ENCODE data around the gene PTGDR2. TPM values are rescaled to one million over a fixed set of nuclear protein-coding genes. Genes with fewer than 3 reads are reported as not detected.
A peak's percentile ranks its signal among the peaks of the same experiment; 100 is the strongest.
"Not testable (repeated sequence)": the region's sequence is repeated elsewhere in the genome, so short reads cannot be mapped to it uniquely, and the experiment has no call there.

Gene PTGDR2
- total RNA-seq, 1 donor from 2014 or later: not detected

- H3K4me3 ChIP-seq: no peak overlapping the region
- no peaks in the 10 kb centered on the region for H3K9me3 ChIP-seq
- H3K4me1 ChIP-seq: no peaks in the 10 kb centered on the region
- intact Hi-C loops (cut with DNase I): loop anchor here (1.0 to 5.0 kb wide), 3 partner anchors 68 to 356 kb away; no protein-coding TSS in a partner anchor
- no peaks in the 10 kb centered on the region for H3K36me3 ChIP-seq
- no peak overlapping the region for H3K27ac ChIP-seq
- TF ChIP-seq, protein P1, sequence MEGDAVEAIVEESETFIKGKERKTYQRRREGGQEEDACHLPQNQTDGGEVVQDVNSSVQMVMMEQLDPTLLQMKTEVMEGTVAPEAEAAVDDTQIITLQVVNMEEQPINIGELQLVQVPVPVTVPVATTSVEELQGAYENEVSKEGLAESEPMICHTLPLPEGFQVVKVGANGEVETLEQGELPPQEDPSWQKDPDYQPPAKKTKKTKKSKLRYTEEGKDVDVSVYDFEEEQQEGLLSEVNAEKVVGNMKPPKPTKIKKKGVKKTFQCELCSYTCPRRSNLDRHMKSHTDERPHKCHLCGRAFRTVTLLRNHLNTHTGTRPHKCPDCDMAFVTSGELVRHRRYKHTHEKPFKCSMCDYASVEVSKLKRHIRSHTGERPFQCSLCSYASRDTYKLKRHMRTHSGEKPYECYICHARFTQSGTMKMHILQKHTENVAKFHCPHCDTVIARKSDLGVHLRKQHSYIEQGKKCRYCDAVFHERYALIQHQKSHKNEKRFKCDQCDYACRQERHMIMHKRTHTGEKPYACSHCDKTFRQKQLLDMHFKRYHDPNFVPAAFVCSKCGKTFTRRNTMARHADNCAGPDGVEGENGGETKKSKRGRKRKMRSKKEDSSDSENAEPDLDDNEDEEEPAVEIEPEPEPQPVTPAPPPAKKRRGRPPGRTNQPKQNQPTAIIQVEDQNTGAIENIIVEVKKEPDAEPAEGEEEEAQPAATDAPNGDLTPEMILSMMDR (IDR thresholded peaks at IDR 0.05): peak; percentile 73 to 92 (median 86)
- DNase-seq (ENCODE audit: low spot score in 2 of 2): peak; percentile 24 to 90
- no peaks in the 10 kb centered on the region for H3K27me3 ChIP-seq
These were observed 24.6 kb downstream of the PTGDR2 start for GRCh38 chr11:60831143-60831500.

GRCh38 chr11:60830478-60831142 lies 25.1 kb downstream of the PTGDR2 start:
- intact Hi-C loops (cut with DNase I): loop anchor here (1.0 to 5.0 kb wide), 3 partner anchors 69 to 356 kb away; no protein-coding TSS in a partner anchor
- no peaks in the 10 kb centered on the region for H3K9me3 ChIP-seq
- H3K27me3 ChIP-seq: no peaks in the 10 kb centered on the region
- H3K36me3 ChIP-seq: no peaks in the 10 kb centered on the region
- TF ChIP-seq, protein P1 (IDR thresholded peaks at IDR 0.05): no peak
- H3K4me1 ChIP-seq: no peaks in the 10 kb centered on the region
- H3K27ac ChIP-seq: no peak overlapping the region
- no peak for DNase-seq (ENCODE audit: low spot score in 2 of 2)
- H3K4me3 ChIP-seq: no peak overlapping the region

- TF ChIP-seq, protein P1 (IDR thresholded peaks at IDR 0.05): no peak
- H3K9me3 ChIP-seq: no peaks in the 10 kb centered on the region
- DNase-seq (ENCODE audit: low spot score in 2 of 2): no peak
- no peaks in the 10 kb centered on the region for H3K4me1 ChIP-seq
- no peak overlapping the region for H3K27ac ChIP-seq
- no peaks in the 10 kb centered on the region for H3K27me3 ChIP-seq
- intact Hi-C loops (cut with DNase I): no loop called here
- no peak overlapping the region for H3K4me3 ChIP-seq
- H3K36me3 ChIP-seq: no peaks in the 10 kb centered on the region
These were observed 30.0 kb downstream of the PTGDR2 start for GRCh38 chr11:60825790-60826189.

GRCh38 chr11:60825118-60825517 lies 30.6 kb downstream of the PTGDR2 start:
- Histone ChIP-seq H3K36me3 (no peaks in the 10 kb centered on the region), H3K9me3 (no peaks in the 10 kb centered on the region), H3K27ac (no peak overlapping the region), H3K4me1 (no peaks in the 10 kb centered on the region), H3K4me3 (no peak overlapping the region), H3K27me3 (no peaks in the 10 kb centered on the region)
- intact Hi-C loops (cut with DNase I): no loop called here
- TF ChIP-seq, protein P1 (IDR thresholded peaks at IDR 0.05): no peak
- no peak for DNase-seq (ENCODE audit: low spot score in 2 of 2)

DNA sequence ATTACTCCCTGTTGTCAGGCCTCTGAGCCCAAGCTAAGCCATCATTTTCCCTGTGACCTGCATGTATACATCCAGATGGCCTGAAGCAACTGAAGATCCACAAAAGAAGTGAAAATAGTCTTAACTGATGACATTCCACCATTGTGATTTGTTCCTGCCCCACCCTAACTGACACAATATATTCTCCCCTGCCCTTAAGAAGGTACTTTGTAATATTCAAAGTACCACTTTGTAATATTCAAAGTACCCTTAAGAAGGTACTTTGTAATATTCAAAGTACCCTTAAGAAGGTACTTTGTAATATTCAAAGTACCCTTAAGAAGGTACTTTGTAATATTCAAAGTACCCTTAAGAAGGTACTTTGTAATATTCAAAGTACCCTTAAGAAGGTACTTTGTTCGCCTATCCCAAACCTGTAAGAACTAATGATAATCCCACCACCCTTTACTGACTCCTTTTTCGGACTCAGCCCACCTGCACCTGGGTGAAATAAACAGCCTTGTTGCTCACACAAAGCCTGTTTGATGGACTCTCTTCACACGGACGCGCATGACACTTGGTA lies 31.9 kb downstream of the PTGDR2 start:
- H3K27ac ChIP-seq; DNase-seq (ENCODE audit: low spot score in 2 of 2); H3K4me3 ChIP-seq; intact Hi-C loops (cut with DNase I); H3K9me3 ChIP-seq; H3K36me3 ChIP-seq; H3K27me3 ChIP-seq; H3K4me1 ChIP-seq: not testable (repeated sequence)

DNA sequence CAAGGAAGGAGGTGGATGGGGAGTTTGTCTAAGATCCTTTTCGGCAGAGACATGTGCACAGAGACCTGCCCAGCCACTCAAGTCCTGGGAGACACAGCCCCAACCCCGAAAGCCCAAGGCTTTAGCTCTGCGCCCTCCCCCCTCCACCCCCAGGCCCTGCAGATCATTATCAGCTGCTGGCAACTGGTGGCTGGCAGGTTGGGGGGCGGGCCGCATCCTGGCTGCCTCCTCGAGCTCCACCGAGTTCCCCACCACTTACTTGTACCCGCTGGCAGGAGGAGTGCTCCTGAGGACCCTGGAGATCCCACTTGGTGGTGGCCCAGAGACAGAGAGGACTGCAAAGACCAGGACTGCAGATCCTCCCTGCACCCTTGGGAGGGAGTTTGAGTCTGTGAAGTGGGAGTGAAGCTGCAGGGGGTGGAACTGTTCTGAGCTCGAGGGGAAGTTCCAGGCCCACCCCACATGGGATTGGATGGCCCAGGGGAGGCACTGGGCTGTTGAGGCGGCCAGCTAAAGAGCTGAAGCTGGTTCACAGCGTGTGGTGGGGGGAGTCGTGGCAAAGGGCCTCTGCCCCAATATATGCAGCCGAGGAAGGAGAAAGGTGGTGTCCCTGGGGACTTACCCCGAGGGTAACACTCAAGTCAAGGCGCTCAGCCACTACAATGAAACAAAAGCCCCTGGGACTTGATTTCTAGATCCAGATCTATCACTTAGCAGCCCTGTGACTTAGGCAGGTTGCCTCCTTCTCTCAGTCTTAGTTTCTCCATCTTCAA lies 33.7 kb downstream of the PTGDR2 start:
- no peak for DNase-seq (ENCODE audit: low spot score in 2 of 2)
- intact Hi-C loops (cut with DNase I): no loop called here
- Histone ChIP-seq H3K27me3 (no peaks in the 10 kb centered on the region), H3K27ac (no peak overlapping the region), H3K4me1 (no peaks in the 10 kb centered on the region), H3K36me3 (no peaks in the 10 kb centered on the region), H3K4me3 (no peak overlapping the region), H3K9me3 (peaks cover 3 to 4% of the 10 kb centered on the region in 2 donors)
- TF ChIP-seq, protein P1 (IDR thresholded peaks at IDR 0.05): no peak

All from ascending aorta (tissue), 2 donors.